Measurements from ENCODE around the gene ZNF207.

- TF ChIP-seq CTCF (IDR thresholded peaks at IDR 0.05) (no peak), POLR2A (IDR thresholded peaks at IDR 0.05) (no peak), EP300 (IDR thresholded peaks at IDR 0.05) (no peak), POLR2AphosphoS5 (IDR thresholded peaks at IDR 0.05) (no peak)
Observed at GRCh38 chr17:32398946-32399345, 49.0 kb downstream of the ZNF207 start.

Measured in stomach (tissue), 4 donors.